ENCODE results near the gene RPS6KB1.

The RPS6KB1 gene

DNA sequence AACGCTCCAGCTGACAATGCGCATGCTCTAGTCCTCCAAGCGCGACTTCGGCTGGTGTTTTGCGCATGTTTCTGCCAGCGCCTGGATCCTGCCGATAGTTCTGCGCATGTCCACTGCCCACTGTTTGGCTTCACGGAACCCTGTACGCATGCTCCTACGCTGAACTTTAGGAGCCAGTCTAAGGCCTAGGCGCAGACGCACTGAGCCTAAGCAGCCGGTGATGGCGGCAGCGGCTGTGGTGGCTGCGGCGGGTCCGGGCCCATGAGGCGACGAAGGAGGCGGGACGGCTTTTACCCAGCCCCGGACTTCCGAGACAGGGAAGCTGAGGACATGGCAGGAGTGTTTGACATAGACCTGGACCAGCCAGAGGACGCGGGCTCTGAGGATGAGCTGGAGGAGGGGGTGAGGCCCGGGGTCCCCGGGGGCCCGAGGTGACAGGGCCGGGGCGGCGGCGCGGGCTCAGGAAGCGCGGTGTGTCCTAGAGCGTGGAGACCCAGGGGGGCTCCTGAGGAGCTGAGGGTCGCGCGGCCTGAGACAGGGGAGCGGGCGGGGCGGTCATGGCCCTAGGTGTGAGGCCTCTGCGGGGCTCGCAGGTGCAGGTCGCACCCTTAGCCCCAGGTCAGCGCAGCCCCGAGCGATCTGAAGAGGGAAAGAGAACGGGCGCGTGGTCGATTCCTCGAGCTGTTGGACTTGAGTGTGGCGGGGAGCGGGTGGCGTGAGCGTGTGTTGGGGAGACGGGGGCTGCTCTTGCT lies at the start of gene RPS6KB1, which contains the start of gene TUBD1:
RPS6KB1 (plus strand) TSS at position 198 of the 752 bp plus-strand sequence; CDS start at position 262, 64 bp downstream.
TUBD1 (minus strand) TSS at position 20 of the 752 bp plus-strand sequence. CDS start 1,941 bp downstream, outside the sequence.
- ATAC-seq (ENCODE audit: low read depth), result peak; percentile 95
- peaks cover 15% of the 10 kb centered on the region for H3K4me1 ChIP-seq (ENCODE audit: insufficient read depth, poor library complexity, severe bottlenecking)
- H3K27ac ChIP-seq (ENCODE audit: poor library complexity, severe bottlenecking), result peak within 1 kb of the TSS; percentile 45
- peak within 1 kb of the TSS; percentile 74 for H3K4me3 ChIP-seq (ENCODE audit: severe bottlenecking)
- TF ChIP-seq, protein P1, sequence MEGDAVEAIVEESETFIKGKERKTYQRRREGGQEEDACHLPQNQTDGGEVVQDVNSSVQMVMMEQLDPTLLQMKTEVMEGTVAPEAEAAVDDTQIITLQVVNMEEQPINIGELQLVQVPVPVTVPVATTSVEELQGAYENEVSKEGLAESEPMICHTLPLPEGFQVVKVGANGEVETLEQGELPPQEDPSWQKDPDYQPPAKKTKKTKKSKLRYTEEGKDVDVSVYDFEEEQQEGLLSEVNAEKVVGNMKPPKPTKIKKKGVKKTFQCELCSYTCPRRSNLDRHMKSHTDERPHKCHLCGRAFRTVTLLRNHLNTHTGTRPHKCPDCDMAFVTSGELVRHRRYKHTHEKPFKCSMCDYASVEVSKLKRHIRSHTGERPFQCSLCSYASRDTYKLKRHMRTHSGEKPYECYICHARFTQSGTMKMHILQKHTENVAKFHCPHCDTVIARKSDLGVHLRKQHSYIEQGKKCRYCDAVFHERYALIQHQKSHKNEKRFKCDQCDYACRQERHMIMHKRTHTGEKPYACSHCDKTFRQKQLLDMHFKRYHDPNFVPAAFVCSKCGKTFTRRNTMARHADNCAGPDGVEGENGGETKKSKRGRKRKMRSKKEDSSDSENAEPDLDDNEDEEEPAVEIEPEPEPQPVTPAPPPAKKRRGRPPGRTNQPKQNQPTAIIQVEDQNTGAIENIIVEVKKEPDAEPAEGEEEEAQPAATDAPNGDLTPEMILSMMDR (IDR thresholded peaks at IDR 0.05; ENCODE audit: poor library complexity, severe bottlenecking), result no peak
- DNase-seq (ENCODE audit: low spot score), result peak; percentile 97
- H3K36me3 ChIP-seq (ENCODE audit: low read depth), result peaks cover 14% of the 10 kb centered on the region
- no peaks in the 10 kb centered on the region for H3K9me3 ChIP-seq (ENCODE audit: severe bottlenecking)
- no peaks in the 10 kb centered on the region for H3K27me3 ChIP-seq (ENCODE audit: insufficient read depth, poor library complexity, severe bottlenecking)

GRCh38 chr17:59844884-59845594 lies 47.9 kb upstream of the RPS6KB1 start:
- ATAC-seq (ENCODE audit: low read depth), result peak; percentile 2; the same call in 1 of the 3 replicates
- Histone ChIP-seq H3K9me3 (ENCODE audit: severe bottlenecking) (no peaks in the 10 kb centered on the region), H3K4me3 (ENCODE audit: severe bottlenecking) (no peak overlapping the region), H3K27ac (ENCODE audit: poor library complexity, severe bottlenecking) (peak overlapping the region; percentile 100), H3K4me1 (ENCODE audit: insufficient read depth, poor library complexity, severe bottlenecking) (peaks cover 31% of the 10 kb centered on the region), H3K27me3 (ENCODE audit: insufficient read depth, poor library complexity, severe bottlenecking) (no peaks in the 10 kb centered on the region), H3K36me3 (ENCODE audit: low read depth) (peaks cover 19% of the 10 kb centered on the region)
- TF ChIP-seq, protein P1 (IDR thresholded peaks at IDR 0.05; ENCODE audit: poor library complexity, severe bottlenecking), result no peak
- DNase-seq (ENCODE audit: low spot score), result no peak

- no peak overlapping the region for H3K4me3 ChIP-seq (ENCODE audit: severe bottlenecking)
Observed at GRCh38 chr17:59845595-59846393, 47.1 kb upstream of the RPS6KB1 start.

GRCh38 chr17:59846394-59847165 lies 46.3 kb upstream of the RPS6KB1 start:
- Histone ChIP-seq H3K36me3 (ENCODE audit: low read depth) (peaks cover 4% of the 10 kb centered on the region; the same call in 1 of the 2 replicates), H3K4me3 (ENCODE audit: severe bottlenecking) (no peak overlapping the region), H3K9me3 (ENCODE audit: severe bottlenecking) (no peaks in the 10 kb centered on the region), H3K4me1 (ENCODE audit: insufficient read depth, poor library complexity, severe bottlenecking) (peaks cover 33% of the 10 kb centered on the region), H3K27me3 (ENCODE audit: insufficient read depth, poor library complexity, severe bottlenecking) (no peaks in the 10 kb centered on the region), H3K27ac (ENCODE audit: poor library complexity, severe bottlenecking) (peak overlapping the region; percentile 100)
- TF ChIP-seq, protein P1 (IDR thresholded peaks at IDR 0.05; ENCODE audit: poor library complexity, severe bottlenecking), result no peak
- DNase-seq (ENCODE audit: low spot score) (no peak), ATAC-seq (ENCODE audit: low read depth) (peak; percentile 9)

More at GRCh38 chr17:59845595-59846393, 47.1 kb upstream of the RPS6KB1 start:
- Histone ChIP-seq H3K9me3 (ENCODE audit: severe bottlenecking) (no peaks in the 10 kb centered on the region), H3K27me3 (ENCODE audit: insufficient read depth, poor library complexity, severe bottlenecking) (no peaks in the 10 kb centered on the region), H3K27ac (ENCODE audit: poor library complexity, severe bottlenecking) (peak overlapping the region; percentile 100), H3K4me1 (ENCODE audit: insufficient read depth, poor library complexity, severe bottlenecking) (peaks cover 31% of the 10 kb centered on the region), H3K36me3 (ENCODE audit: low read depth) (peaks cover 11% of the 10 kb centered on the region)
- DNase-seq (ENCODE audit: low spot score) (peak; percentile 87), ATAC-seq (ENCODE audit: low read depth) (peak; percentile 28)
- TF ChIP-seq, protein P1 (IDR thresholded peaks at IDR 0.05; ENCODE audit: poor library complexity, severe bottlenecking), result no peak
